Subcutaneous abdominal adipose tissue (tissue), 5 donors: ENCODE data around the gene PLCH1.

Experiments
- H3K27ac ChIP-seq: one replicate; pipeline ENCODE4 v1.7.0; 2013; ENCODE audit warnings: low read depth, mild to moderate bottlenecking, inconsistent platforms, low read length, moderate library complexity
- H3K27me3 ChIP-seq, 5 donors: one replicate each; pipeline ENCODE4 v1.7.0; 2013; ENCODE audit warnings: low read length in 5 of 5, inconsistent platforms in 1 of 5; ENCODE audit not compliant: control insufficient read depth in 5 of 5, insufficient read depth in 4 of 5
- H3K36me3 ChIP-seq, 5 donors: one replicate each; pipeline ENCODE4 v1.7.0; 2013; ENCODE audit warnings: low read length in 5 of 5; ENCODE audit not compliant: control insufficient read depth in 5 of 5, insufficient read depth in 5 of 5
- H3K4me1 ChIP-seq, 5 donors: one replicate each; pipeline ENCODE4 v1.7.0; 2013; ENCODE audit warnings: low read length in 5 of 5, mild to moderate bottlenecking in 3 of 5, moderate library complexity in 1 of 5; ENCODE audit not compliant: control insufficient read depth in 5 of 5, insufficient read depth in 5 of 5
- H3K4me3 ChIP-seq, 5 donors: one replicate each; pipeline ENCODE4 v1.7.0; 2013; ENCODE audit warnings: low read length in 5 of 5, low read depth in 1 of 5
- H3K9ac ChIP-seq, 5 donors: one replicate each; pipeline ENCODE4 v1.7.0; 2013; ENCODE audit warnings: low read length in 5 of 5, mild to moderate bottlenecking in 4 of 5, moderate library complexity in 3 of 5
- H3K9me3 ChIP-seq, 5 donors: one replicate each; pipeline ENCODE4 v1.7.0; 2013; ENCODE audit warnings: low read length in 5 of 5; ENCODE audit not compliant: control insufficient read depth in 5 of 5
- donor health status: healthy.
- donor health status: healthy.
- donor health status: healthy.
- donor health status: healthy.
- donor health status: healthy.

Gene PLCH1

GRCh38 chr3:155771126-155771525 lies 26.3 kb upstream of the PLCH1 start:
- H3K9ac ChIP-seq = no peak overlapping the region
- peaks cover 3 to 20% (median 10%) of the 10 kb centered on the region in 5 donors for H3K36me3 ChIP-seq
- H3K9me3 ChIP-seq = peaks cover 0 to 4% (median 0%) of the 10 kb centered on the region in 5 donors
- no peak overlapping the region for H3K4me3 ChIP-seq
- no peaks in the 10 kb centered on the region for H3K4me1 ChIP-seq
- H3K27ac ChIP-seq = no peak overlapping the region
- H3K27me3 ChIP-seq = no peaks in the 10 kb centered on the region

DNA sequence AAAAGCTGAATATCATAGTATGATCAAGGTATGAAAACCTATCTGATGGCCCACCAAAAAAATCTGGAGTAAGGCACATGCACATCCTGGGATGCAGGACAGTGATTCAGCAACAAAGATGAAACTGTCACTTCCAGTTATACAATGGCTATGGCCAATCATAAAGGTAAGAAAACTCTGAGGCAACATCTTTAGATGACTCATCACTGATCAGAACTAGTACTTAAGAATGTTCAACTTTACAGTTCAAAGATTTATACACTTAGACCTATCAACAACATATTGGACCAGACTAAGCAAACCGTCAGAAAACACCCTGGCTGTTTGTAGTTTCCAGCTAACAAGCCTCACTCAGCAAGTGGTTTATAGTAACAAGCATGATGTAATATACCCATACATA lies 21.3 kb upstream of the PLCH1 start:
- Histone ChIP-seq H3K27me3 (no peaks in the 10 kb centered on the region), H3K9me3 (peaks cover 0 to 4% (median 0%) of the 10 kb centered on the region in 5 donors), H3K36me3 (peaks cover 2 to 14% (median 4%) of the 10 kb centered on the region in 5 donors), H3K27ac (no peak overlapping the region), H3K9ac (no peak overlapping the region), H3K4me1 (no peaks in the 10 kb centered on the region), H3K4me3 (no peak overlapping the region)

- Histone ChIP-seq H3K4me3 (no peak overlapping the region), H3K9ac (no peak overlapping the region), H3K9me3 (no peaks in the 10 kb centered on the region), H3K4me1 (no peaks in the 10 kb centered on the region), H3K27me3 (no peaks in the 10 kb centered on the region), H3K36me3 (peaks cover 0 to 7% (median 4%) of the 10 kb centered on the region in 5 donors), H3K27ac (no peak overlapping the region)
Observed at GRCh38 chr3:155763870-155764463, 19.1 kb upstream of the PLCH1 start.

GRCh38 chr3:155760653-155761052 lies 15.8 kb upstream of the PLCH1 start:
- Histone ChIP-seq H3K27me3 (no peaks in the 10 kb centered on the region), H3K4me3 (no peak overlapping the region), H3K27ac (no peak overlapping the region), H3K9me3 (no peaks in the 10 kb centered on the region), H3K4me1 (no peaks in the 10 kb centered on the region), H3K36me3 (peaks cover 0 to 3% (median 0%) of the 10 kb centered on the region in 5 donors), H3K9ac (no peak overlapping the region)

GRCh38 chr3:155757577-155757976 lies 12.7 kb upstream of the PLCH1 start:
- H3K36me3 ChIP-seq = peaks cover 0 to 3% (median 0%) of the 10 kb centered on the region in 5 donors
- no peak overlapping the region for H3K9ac ChIP-seq
- H3K9me3 ChIP-seq = no peaks in the 10 kb centered on the region
- no peak overlapping the region for H3K4me3 ChIP-seq
- no peak overlapping the region for H3K27ac ChIP-seq
- H3K4me1 ChIP-seq = no peaks in the 10 kb centered on the region
- no peaks in the 10 kb centered on the region for H3K27me3 ChIP-seq

DNA sequence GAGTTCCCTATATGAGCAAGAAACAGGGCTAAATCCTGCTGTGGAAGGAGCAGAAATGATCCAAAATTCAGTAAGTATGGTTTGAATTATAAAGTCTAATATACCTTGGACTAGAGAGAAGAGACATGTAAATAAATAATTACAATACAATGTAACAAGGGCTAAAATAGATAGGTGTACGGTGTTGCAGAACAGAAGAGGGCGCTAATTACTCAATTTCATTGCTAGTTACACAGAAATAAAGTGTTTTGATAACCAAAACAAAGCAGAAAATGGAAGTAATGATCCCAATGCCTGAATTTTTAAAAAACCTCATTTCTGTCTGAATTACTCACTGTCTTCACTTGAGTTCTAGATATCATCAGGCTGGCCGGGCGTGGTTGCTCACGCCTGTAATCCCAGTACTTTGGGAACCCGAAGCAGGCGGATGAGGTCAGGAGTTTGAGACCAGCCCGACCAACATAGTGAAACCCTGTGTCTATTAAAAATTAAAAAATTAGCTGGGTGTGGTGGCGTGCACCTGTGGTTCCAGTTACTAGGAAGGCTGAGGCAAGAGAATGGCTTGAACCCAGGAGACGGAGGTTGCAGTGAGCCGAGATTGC lies 8.3 kb upstream of the PLCH1 start:
- Histone ChIP-seq H3K9me3 (no peaks in the 10 kb centered on the region), H3K9ac (no peak overlapping the region), H3K27me3 (no peaks in the 10 kb centered on the region), H3K4me3 (no peak overlapping the region), H3K27ac (no peak overlapping the region), H3K36me3 (peaks cover 0 to 3% (median 0%) of the 10 kb centered on the region in 5 donors), H3K4me1 (peaks cover 0 to 9% (median 0%) of the 10 kb centered on the region in 5 donors)

DNA sequence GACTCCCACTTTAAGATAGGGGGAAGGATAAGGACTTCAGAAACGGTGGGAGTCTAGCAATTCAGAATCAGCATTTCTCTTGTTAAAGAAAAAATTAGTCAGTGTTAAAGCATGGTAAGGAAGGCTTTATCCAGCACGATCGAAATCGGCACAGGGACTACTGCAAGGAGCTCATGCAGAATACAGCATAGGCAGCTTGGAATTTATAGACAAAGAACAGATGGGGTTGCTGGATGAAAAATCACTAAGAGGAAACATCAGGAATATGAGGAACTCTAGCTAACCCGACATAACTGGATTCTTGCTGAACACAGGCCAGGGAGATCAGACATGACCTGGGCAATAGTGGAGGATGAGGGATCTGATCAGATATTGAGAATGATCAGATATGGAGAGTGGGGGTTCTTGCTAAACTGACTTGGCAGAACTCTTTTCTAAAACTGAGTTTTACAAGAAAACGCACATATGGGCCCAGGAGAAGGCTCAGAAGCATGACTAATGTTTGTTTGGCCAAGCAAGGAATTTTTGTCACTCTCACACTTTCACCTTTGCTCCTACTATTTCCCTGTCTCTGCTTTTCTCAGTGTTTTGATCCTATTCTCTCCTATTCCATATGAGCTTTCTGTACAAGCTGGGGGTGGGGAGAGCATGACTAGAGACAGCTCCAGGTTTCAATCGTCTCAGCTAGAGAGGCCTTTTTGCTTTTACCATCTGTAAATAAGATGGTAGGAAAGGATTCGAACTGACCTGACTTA lies 3.9 kb upstream of the PLCH1 start:
- peaks cover 0 to 25% (median 22%) of the 10 kb centered on the region in 5 donors for H3K4me1 ChIP-seq
- no peaks in the 10 kb centered on the region for H3K9me3 ChIP-seq
- no peaks in the 10 kb centered on the region for H3K36me3 ChIP-seq
- H3K27me3 ChIP-seq = peaks cover 0 to 3% (median 3%) of the 10 kb centered on the region in 5 donors
- H3K9ac ChIP-seq = no peak overlapping the region
- H3K4me3 ChIP-seq = no peak overlapping the region
- no peak overlapping the region for H3K27ac ChIP-seq

DNA sequence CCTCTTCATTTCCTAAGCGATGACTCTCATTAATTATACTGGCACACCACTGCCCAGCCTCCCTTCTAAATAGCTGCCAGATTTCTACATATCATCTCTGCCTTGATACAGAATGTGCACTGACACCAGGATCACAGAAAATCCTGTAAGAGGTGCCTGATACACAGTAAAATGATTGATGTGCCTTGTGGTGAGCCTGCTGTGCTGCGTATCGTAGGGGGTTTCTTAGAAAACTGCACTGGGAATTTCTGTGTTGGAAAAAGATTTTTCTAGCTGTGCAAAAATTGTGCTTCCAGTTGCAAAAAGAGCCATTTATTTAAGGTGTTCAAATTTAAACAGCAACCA lies 3.0 kb upstream of the PLCH1 start:
- no peaks in the 10 kb centered on the region for H3K9me3 ChIP-seq
- peaks cover 0 to 4% (median 4%) of the 10 kb centered on the region in 5 donors for H3K27me3 ChIP-seq
- no peak overlapping the region for H3K27ac ChIP-seq
- H3K4me3 ChIP-seq = no peak overlapping the region
- no peak overlapping the region for H3K9ac ChIP-seq
- H3K4me1 ChIP-seq = peaks cover 0 to 30% (median 25%) of the 10 kb centered on the region in 5 donors
- H3K36me3 ChIP-seq = no peaks in the 10 kb centered on the region

DNA sequence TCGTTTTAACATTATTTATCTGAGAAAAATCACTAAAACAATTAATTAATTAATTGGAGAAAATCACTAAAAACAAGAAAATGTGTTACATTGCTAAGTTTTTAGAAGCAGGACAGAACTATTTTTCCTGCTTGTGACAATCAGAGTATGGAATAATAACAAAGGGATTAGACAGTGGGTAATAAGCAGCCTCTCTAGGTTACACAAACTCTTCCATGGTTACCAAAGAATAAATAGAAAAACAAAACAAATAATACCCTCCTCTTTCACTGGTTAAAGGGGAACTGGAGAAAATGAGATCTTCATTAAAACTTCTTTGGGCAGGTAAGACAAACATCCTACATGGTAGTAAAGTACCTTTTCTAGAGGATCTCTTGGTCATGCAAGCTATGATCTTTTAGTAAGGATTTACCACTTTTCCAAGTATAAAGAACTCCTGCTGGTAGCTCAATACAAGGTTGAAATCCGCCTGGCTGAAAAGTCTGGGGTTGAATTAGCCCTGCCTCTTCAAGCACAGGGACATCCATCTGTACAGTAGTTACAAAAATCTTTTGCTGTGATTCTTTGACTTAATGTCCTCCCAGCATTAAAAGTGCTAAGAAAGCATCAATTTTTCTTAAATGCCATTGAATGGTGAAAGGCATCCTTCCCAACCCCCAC lies 2.5 kb upstream of the PLCH1 start:
- peaks cover 0 to 7% (median 6%) of the 10 kb centered on the region in 5 donors for H3K27me3 ChIP-seq

DNA sequence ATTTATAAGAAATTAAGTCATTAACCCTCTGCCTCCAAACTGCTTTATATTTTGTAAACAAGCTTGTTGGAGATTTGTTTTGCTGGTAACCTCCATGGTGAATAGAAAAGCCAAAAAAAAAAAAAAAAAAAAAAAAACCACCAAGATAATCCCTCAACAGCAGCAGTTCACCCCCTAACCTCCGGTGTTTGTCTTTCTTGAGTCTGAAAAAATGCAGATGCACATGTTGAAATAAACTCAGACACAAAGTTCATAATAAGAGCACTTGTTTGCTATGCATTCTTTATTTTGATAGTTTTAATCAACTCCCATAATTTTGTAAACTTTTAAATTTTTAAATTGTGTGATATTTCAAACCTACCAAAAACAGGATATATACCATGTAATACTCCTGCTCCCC lies 1.8 kb upstream of the PLCH1 start:
- Histone ChIP-seq H3K4me1 (peaks cover 0 to 30% (median 25%) of the 10 kb centered on the region in 5 donors), H3K9ac (no peak overlapping the region), H3K27me3 (peaks cover 0 to 9% (median 7%) of the 10 kb centered on the region in 5 donors), H3K9me3 (no peaks in the 10 kb centered on the region), H3K4me3 (no peak overlapping the region), H3K36me3 (no peaks in the 10 kb centered on the region), H3K27ac (no peak overlapping the region)

More for the DNA sequence above, 2.5 kb upstream of the PLCH1 start:
- no peaks in the 10 kb centered on the region for H3K36me3 ChIP-seq
- H3K9me3 ChIP-seq = no peaks in the 10 kb centered on the region
- no peak overlapping the region for H3K27ac ChIP-seq
- H3K4me1 ChIP-seq = peaks cover 0 to 30% (median 25%) of the 10 kb centered on the region in 5 donors
- H3K4me3 ChIP-seq = no peak overlapping the region
- H3K9ac ChIP-seq = no peak overlapping the region
